GM21526 (cell line): ENCODE results near the gene NPC1L1.
"Not testable (repeated sequence)": the region's sequence is repeated elsewhere in the genome, so short reads cannot be mapped to it uniquely, and the experiment has no call there.

Experiments
- ATAC-seq: cut with Tn5 transposase; IDR thresholded peaks from one replicate; pipeline ENCODE4 v1.9.1; 2021; ENCODE audit warnings: moderate library complexity; ENCODE audit not compliant: unreplicated experiment, low FRiP score

The NPC1L1 gene

GRCh38 chr7:44566680-44567079, 25.6 kb upstream of the NPC1L1 start:
- ATAC-seq = no peak

GRCh38 chr7:44565795-44566559, 24.8 kb upstream of the NPC1L1 start:
- ATAC-seq = no peak

DNA sequence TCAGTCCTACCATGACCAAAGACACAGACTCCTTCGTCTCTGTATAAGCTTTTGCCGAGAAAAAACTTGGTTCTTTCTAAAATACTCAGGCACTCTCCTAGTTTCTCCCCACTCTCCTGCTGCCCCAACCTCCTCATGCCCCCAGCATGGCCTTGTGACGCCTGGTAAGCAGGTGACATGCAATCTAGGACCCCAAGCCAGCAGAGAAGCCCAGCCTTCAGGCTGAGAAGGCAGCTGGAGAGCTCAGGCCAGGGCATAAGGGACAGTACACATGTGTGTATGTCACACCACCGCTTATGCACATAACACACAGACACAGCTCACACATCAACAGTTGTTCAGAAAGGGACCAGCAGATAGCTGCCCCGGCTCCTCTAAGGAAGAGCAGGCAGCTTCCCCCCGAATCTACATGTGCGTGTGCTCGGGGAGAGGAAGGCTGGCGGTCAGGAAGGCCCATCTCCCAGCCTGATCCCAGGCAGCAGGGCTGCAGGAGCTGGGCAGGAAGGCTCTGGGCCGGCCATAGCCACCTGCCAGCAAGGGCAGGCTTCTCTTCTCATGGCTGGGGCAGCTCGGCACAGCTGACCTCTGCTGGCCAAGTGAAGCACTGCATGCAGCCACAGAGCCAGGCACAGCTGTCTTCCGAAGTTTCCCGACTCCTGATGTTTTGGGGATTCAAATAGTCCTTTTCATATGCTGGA, 24.1 kb upstream of the NPC1L1 start:
- no peak for ATAC-seq

- ATAC-seq = no peak
Observed at GRCh38 chr7:44564606-44565005, 23.5 kb upstream of the NPC1L1 start.

DNA sequence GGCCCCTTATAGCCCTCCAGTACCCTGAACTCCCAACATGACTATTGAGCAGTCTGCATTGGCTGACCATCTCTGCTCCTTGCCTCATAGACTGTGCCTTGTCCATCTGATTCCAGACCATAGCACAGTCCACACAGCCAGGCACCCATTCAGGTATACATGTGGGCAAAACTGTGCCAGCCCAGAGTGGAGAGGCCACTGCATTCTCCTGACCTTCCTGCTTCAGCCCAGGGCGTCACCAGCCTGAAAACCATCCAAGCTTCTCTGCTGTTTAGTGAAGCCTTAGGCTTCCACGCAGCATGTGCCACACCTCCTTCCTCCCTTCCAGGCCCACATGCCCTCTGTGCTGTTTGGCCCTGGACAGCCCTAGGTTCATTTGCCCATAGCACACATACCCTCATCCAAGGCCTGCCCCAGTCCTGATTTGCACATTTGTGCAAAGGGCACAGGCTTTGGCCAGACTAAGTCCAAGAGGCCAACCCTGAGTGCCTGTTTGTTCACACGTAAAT, 22.1 kb upstream of the NPC1L1 start:
- no peak for ATAC-seq

GRCh38 chr7:44562622-44562962, 21.5 kb upstream of the NPC1L1 start:
- ATAC-seq = not testable (repeated sequence)

GRCh38 chr7:44561962-44562621, 21.0 kb upstream of the NPC1L1 start:
- ATAC-seq = no peak

DNA sequence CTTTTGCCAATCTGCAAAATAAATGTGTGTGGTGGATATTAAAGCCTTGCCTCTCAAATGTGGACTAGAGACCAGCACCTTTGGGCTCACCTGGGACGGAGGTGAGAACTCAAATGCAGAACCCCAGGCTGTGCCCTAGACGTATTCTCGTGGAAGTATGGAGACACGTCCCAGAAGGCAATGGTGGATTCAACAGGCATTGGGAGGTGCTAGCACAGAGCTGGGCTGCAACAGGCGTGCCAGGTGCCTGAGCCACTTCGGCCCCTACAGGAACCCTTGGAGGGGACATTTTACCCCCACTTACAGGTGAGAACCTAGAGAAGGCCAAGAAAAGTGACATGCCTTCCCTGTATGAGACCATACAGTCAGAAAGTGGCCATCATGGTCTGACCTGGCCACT, 20.4 kb upstream of the NPC1L1 start:
- ATAC-seq = no peak

- no peak for ATAC-seq
Observed at GRCh38 chr7:44559485-44559884, 18.4 kb upstream of the NPC1L1 start.

GRCh38 chr7:44557485-44557884, 16.4 kb upstream of the NPC1L1 start:
- no peak for ATAC-seq

DNA sequence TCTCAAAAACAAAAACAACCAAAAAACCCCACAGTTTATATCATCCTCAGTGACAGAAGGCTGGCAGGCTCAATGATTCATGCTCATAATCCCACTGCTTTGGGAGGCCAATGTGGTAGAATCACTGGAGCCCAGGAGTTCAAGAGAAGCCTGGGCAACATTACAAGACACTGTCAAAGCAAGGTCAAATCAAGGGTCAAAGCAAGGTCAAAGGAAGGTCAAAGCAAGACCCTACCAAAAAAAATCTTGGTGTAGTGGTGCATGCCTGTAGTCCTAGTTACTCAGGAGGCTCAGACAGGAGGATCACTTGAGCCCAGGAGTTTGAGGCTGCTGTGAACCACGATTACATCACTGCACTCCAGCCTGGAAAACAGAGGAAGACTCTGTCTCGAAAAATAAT, 14.2 kb upstream of the NPC1L1 start:
- no peak for ATAC-seq

DNA sequence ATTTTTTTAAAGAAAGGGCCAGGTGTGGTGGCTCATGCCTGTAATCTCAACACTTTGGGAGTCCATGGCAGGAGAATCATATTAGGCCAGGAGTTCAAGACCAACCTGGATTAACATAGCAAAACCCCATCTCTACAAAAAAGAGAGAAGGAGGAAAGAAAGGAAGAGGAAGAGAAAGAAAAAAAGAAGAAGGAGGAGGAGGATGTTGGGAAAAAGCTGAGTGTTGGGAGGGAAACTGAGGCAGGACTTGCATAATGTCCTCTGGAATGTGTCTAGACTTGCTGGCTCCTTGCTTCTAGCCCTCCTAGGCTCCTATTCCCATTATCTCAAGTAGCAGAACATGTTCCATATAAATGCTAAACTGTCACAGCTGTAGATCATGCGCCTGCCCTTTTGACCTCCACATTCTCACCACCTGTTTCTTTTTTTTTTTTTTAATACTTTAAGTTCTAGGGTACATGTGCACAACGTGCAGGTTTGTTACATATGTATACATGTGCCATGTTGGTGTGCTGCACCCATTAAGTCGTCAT, 11.4 kb upstream of the NPC1L1 start:
- ATAC-seq = not testable (repeated sequence)

GRCh38 chr7:44549457-44549856, 8.3 kb upstream of the NPC1L1 start:
- no peak for ATAC-seq

DNA sequence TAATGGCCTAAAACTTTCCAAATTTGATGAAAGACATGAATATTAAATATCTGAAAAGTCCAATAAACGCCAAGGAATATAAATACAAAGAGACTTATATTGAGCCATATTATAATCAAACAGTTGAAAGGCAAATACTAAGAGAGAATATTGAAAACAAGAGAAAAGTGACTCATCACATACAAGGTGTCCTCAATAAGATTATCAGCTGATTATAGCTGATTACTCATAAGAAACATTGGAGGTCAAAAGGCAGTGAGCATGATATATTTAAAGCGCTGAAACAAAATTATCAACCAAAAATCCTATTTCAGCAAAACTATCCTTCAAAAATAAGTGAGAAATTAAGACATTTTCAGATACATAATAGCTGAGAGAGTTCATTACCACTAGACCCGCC, 7.8 kb upstream of the NPC1L1 start:
- ATAC-seq = no peak

- ATAC-seq = no peak
Observed at GRCh38 chr7:44547536-44548231, 6.6 kb upstream of the NPC1L1 start.

GRCh38 chr7:44541876-44542610, 913 bp upstream of the NPC1L1 start:
- ATAC-seq = no peak

DNA sequence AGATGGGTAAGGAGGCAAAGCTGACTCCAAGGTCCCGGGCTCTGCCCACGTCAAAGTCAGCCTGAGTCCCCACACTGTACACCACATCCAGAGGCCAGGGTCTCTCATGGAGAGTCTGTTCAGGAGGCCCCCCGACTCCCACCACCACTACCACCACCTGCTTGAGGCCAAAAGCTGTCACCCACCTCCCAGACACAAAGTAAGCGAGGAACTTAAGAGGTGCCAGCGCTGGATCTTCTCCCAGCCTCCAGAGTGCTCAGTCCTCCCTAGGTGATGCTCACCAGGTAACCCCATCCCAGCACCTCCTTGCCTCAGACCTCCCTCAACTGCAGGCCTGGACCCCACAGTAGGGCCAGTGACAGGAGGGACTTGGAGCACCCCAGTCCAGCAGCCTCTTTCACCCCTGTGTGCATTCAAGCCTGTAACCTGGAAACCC, 520 bp downstream of the NPC1L1 start:
- no peak for ATAC-seq

DNA sequence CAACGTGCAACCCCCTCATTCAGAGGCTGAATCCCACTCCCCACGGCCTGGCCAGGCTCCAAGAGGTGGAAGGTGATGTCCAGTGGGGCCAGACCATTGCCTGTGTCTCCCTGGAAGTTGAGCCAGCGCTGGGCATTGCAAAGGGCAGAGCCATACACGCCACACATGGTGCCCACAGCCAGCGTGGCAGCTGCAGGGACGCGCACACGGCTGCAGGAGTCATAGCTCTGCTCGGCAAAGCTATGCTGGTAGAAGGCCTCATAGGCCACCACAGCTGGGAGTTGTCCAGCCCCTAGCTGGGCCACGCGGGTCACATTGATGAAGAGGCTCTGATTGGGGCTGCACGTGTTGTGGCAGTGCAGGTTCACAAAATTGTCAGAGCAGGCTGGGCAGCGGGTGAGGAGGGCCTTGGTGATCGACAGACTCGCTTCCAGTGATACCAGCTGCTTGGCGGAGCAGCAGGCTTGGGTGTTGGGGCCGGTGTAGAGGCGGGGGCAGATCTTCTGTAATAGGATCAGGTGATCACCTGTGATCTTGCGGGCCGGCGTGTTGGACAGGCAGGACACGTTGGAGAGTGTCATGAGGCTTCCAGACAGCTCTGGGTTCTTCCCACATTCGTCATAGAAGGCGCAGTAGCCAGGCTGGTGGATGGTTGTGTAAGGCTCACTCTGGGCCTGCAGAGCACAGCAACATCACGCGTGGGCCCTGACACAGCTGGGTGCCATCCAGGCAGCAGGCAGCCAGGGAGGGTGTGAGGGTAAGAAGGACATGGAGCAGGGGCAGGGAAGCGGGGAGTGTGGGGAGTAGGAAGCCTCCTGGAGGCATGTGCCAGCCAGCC, 1.2 kb downstream of the NPC1L1 start:
- ATAC-seq = no peak
